KMS-11 (cell line): ENCODE data around the gene COL23A1.
A peak's percentile ranks its signal among the peaks of the same experiment; 100 is the strongest.

Source experiments
- H2AFZ ChIP-seq: fragments of 200-600 bp; sonication (generic); 2 replicates; pipeline ENCODE4 v1.6.1; 2016; ENCODE audit warnings: antibody characterized with exemption, mixed run types, low read depth
- H3K27ac ChIP-seq: fragments of 200-600 bp; sonication (generic); 2 replicates; pipeline ENCODE4 v1.6.1; 2016; ENCODE audit warnings: mild to moderate bottlenecking, mixed run types
- H3K27me3 ChIP-seq: fragments of 200-600 bp; sonication (generic); 2 replicates; pipeline ENCODE4 v1.6.1; 2017; ENCODE audit warnings: mild to moderate bottlenecking, low read depth, mixed run types, moderate library complexity; ENCODE audit not compliant: insufficient read depth
- H3K36me3 ChIP-seq: fragments of 200-600 bp; sonication (generic); 2 replicates; pipeline ENCODE4 v1.6.1; 2017; ENCODE audit warnings: mild to moderate bottlenecking, mixed run types; ENCODE audit not compliant: insufficient read depth
- H3K4me1 ChIP-seq: fragments of 200-600 bp; sonication (generic); 2 replicates; pipeline ENCODE4 v1.6.1; 2016; ENCODE audit warnings: mild to moderate bottlenecking, low read depth, mixed run types; ENCODE audit not compliant: poor library complexity, severe bottlenecking
- H3K4me2 ChIP-seq: fragments of 200-600 bp; sonication (generic); 2 replicates; pipeline ENCODE4 v1.7.0; 2016; ENCODE audit warnings: mild to moderate bottlenecking, mixed run types
- H3K4me3 ChIP-seq: fragments of 200-600 bp; sonication (generic); IDR thresholded peaks from 2 replicates; pipeline ENCODE4 v1.6.1; 2017; ENCODE audit warnings: low read depth, low read length, mixed read lengths; ENCODE audit not compliant: insufficient read depth
- H3K79me2 ChIP-seq: fragments of 200-600 bp; sonication (generic); 2 replicates; pipeline ENCODE4 v1.6.1; 2016; ENCODE audit warnings: low read depth, mixed run types; ENCODE audit not compliant: insufficient read depth
- H3K9ac ChIP-seq: fragments of 200-600 bp; sonication (generic); 2 replicates; pipeline ENCODE4 v1.6.1; 2016; ENCODE audit warnings: mild to moderate bottlenecking, mixed run types
- H4K20me1 ChIP-seq: fragments of 200-600 bp; sonication (generic); 2 replicates; pipeline ENCODE4 v1.6.1; 2016; ENCODE audit warnings: mild to moderate bottlenecking, mixed run types; ENCODE audit not compliant: insufficient read depth
- TF ChIP-seq, protein P1 (sequence below): fragments of 200-600 bp; sonication (generic); conservative IDR thresholded peaks from 2 replicates; pipeline ENCODE4 v1.6.1; 2017; ENCODE audit warnings: low read depth, mild to moderate bottlenecking, antibody characterized with exemption, low read length, moderate library complexity, mixed read lengths

The COL23A1 gene

GRCh38 chr5:178234750-178235587, 355.2 kb downstream of the COL23A1 start:
- H3K27me3 ChIP-seq, result no peaks in the 10 kb centered on the region
- peaks cover 16% of the 10 kb centered on the region; the same call in 1 of the 2 replicates for H3K79me2 ChIP-seq
- H3K9ac ChIP-seq, result no peak overlapping the region
- no peak overlapping the region for H3K4me3 ChIP-seq
- H2AFZ ChIP-seq, result no peak overlapping the region
- H3K27ac ChIP-seq, result no peak overlapping the region
- no peaks in the 10 kb centered on the region for H4K20me1 ChIP-seq
- H3K4me1 ChIP-seq, result peaks cover 6% of the 10 kb centered on the region
- H3K4me2 ChIP-seq, result no peak overlapping the region
- H3K36me3 ChIP-seq, result no peaks in the 10 kb centered on the region
- TF ChIP-seq, protein P1, sequence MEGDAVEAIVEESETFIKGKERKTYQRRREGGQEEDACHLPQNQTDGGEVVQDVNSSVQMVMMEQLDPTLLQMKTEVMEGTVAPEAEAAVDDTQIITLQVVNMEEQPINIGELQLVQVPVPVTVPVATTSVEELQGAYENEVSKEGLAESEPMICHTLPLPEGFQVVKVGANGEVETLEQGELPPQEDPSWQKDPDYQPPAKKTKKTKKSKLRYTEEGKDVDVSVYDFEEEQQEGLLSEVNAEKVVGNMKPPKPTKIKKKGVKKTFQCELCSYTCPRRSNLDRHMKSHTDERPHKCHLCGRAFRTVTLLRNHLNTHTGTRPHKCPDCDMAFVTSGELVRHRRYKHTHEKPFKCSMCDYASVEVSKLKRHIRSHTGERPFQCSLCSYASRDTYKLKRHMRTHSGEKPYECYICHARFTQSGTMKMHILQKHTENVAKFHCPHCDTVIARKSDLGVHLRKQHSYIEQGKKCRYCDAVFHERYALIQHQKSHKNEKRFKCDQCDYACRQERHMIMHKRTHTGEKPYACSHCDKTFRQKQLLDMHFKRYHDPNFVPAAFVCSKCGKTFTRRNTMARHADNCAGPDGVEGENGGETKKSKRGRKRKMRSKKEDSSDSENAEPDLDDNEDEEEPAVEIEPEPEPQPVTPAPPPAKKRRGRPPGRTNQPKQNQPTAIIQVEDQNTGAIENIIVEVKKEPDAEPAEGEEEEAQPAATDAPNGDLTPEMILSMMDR, result peak; percentile 40; the same call in 1 of the 2 replicates

DNA sequence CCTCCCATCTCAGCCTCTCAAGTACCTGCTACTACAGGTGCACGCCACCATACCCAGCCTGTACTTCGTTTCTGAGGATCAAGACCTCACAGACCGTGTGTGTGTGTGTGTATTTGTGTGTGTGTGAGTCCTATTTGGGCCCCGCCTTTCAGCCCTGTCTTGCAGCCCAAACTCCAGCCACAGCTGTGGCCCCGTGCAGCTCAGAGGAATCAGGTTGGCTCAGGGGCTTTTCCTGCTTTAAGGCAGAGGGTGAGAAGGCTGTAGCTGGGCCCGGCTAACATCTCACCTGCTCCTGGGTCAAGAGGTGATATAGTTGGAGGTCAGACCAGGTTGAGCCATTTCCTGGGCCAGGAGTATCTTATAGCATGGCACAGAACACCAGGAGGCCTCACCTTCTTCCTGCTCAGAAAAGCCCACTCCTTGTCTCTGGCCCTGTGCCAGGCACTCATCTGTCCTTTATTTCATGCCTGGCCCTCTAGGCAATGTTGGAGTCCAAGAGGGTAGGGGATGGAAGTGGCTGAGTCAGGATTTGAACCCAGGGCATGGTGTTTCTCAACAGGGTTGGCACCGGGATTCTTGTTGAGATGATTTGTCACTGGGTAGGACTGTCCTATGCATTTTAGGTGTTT, 356.0 kb downstream of the COL23A1 start:
- H3K4me2 ChIP-seq, result no peak overlapping the region
- H3K36me3 ChIP-seq, result no peaks in the 10 kb centered on the region
- no peak overlapping the region for H3K4me3 ChIP-seq
- H3K27ac ChIP-seq, result no peak overlapping the region
- H3K4me1 ChIP-seq, result peaks cover 6% of the 10 kb centered on the region
- TF ChIP-seq, protein P1, result no peak
- peaks cover 18% of the 10 kb centered on the region; the same call in 1 of the 2 replicates for H3K79me2 ChIP-seq
- H3K9ac ChIP-seq, result no peak overlapping the region
- H3K27me3 ChIP-seq, result no peaks in the 10 kb centered on the region
- H4K20me1 ChIP-seq, result no peaks in the 10 kb centered on the region
- no peak overlapping the region for H2AFZ ChIP-seq

- H3K4me3 ChIP-seq, result no peak overlapping the region
- peak overlapping the region; percentile 64 for H2AFZ ChIP-seq
- no peak overlapping the region for H3K4me2 ChIP-seq
- no peaks in the 10 kb centered on the region for H4K20me1 ChIP-seq
- peaks cover 6% of the 10 kb centered on the region for H3K4me1 ChIP-seq
- TF ChIP-seq, protein P1, result no peak
- H3K27me3 ChIP-seq, result no peaks in the 10 kb centered on the region
- H3K9ac ChIP-seq, result peak overlapping the region; percentile 71; the same call in 1 of the 2 replicates
- no peaks in the 10 kb centered on the region for H3K36me3 ChIP-seq
- peaks cover 18% of the 10 kb centered on the region; the same call in 1 of the 2 replicates for H3K79me2 ChIP-seq
- peak overlapping the region; percentile 48 for H3K27ac ChIP-seq
Measured at GRCh38 chr5:178232920-178233429, 357.2 kb downstream of the COL23A1 start.

DNA sequence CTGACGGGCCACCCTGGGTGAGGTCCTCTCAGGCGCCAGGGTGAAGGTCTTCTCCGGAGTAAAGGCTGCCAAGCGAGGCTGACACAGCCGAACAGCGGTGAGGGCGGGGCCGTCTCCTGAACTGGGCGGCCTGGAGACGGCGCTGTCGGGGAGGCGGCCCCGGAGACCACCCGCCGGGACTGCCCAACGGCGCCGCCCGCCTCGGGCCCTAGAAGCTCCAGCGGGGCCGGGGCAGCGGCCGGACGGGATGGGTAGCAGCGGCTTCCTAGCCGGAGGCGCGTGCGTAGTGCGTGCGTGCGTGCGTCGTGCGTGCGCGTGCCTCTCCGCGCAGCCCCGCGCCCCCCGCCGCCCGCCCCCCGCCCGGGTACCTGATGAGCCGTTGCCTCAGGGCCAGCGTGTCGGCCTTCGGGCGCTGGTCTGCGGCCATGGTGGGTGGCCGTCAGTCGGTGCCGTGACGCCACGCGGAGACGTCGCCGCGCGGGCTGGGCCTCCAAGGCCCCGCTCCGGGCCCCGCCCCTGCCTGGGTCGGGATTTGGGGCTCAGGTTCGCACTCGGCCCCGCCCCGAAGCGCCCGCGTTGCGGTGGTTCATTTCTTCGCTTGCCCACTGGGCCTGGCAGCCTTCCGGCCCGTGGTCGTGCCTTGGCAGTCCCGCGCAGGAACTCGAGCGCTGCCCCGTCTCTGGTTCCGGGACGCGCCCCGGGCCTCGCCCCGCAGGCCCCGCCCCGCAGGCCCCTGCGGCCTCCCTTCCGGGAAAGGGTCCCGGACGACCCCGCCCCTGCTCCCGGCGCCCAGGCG, 357.9 kb downstream of the COL23A1 start, which contains the start of gene PHYKPL:
PHYKPL (minus strand) TSS at position 679 of the 796 bp plus-strand sequence; CDS start at position 427, 252 bp downstream.
- peaks cover 6% of the 10 kb centered on the region for H3K4me1 ChIP-seq
- H2AFZ ChIP-seq, result peak within 1 kb of the TSS; percentile 64
- H3K9ac ChIP-seq, result peak within 1 kb of the TSS; percentile 71; the same call in 1 of the 2 replicates
- peaks cover 18% of the 10 kb centered on the region; the same call in 1 of the 2 replicates for H3K79me2 ChIP-seq
- H3K36me3 ChIP-seq, result no peaks in the 10 kb centered on the region
- H3K27me3 ChIP-seq, result no peaks in the 10 kb centered on the region
- H4K20me1 ChIP-seq, result no peaks in the 10 kb centered on the region
- H3K4me3 ChIP-seq, result no peak within 1 kb of the TSS
- TF ChIP-seq, protein P1, result no peak
- H3K27ac ChIP-seq, result peak within 1 kb of the TSS; percentile 48
- H3K4me2 ChIP-seq, result peak within 1 kb of the TSS; percentile 60
